ENCODE results near the gene CENPN.

CENPN gene

DNA sequence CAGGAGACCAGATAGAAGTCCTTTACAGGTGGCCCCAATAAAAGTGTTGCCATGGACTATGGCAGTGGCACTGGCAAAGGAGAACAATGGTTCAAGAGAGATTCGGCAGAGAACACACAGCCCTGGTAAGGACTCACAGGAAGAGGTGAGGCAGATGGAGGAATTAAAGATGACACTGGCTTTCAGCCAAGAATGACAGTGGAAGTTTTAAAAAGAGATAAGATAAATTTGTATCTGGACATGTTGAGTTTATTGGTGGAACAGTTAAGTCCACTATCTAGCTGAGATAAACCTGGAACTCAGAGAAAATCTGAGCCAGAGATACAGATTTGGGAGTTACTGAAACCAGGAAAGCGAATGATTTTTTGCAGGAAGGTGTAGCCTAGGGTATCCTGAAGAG, 20.5 kb upstream of the CENPN start:
- Histone ChIP-seq H3K36me3 (replicated peaks; ENCODE audit: low read depth, low read length) (peaks cover 6% of the 10 kb centered on the region), H3K4me2 (ENCODE audit: low read length) (no peak overlapping the region), H3K9me3 (ENCODE audit: insufficient read depth, low read length) (no peaks in the 10 kb centered on the region), H3K9ac (ENCODE audit: low read length) (no peak overlapping the region), H3K27ac (ENCODE audit: low read length) (no peak overlapping the region), H3K27me3 (ENCODE audit: low read depth, low read length) (no peaks in the 10 kb centered on the region), H4K20me1 (ENCODE audit: insufficient read depth, low read length) (peaks cover 15% of the 10 kb centered on the region; the same call in 1 of the 2 replicates), H3K4me1 (ENCODE audit: low read length) (no peaks in the 10 kb centered on the region), H3K79me2 (ENCODE audit: low read length) (peaks cover 16% of the 10 kb centered on the region), H3K4me3 (ENCODE audit: low read length) (no peak overlapping the region), H2AFZ (ENCODE audit: low read depth, low read length) (no peak overlapping the region)
- TF ChIP-seq, protein P1, sequence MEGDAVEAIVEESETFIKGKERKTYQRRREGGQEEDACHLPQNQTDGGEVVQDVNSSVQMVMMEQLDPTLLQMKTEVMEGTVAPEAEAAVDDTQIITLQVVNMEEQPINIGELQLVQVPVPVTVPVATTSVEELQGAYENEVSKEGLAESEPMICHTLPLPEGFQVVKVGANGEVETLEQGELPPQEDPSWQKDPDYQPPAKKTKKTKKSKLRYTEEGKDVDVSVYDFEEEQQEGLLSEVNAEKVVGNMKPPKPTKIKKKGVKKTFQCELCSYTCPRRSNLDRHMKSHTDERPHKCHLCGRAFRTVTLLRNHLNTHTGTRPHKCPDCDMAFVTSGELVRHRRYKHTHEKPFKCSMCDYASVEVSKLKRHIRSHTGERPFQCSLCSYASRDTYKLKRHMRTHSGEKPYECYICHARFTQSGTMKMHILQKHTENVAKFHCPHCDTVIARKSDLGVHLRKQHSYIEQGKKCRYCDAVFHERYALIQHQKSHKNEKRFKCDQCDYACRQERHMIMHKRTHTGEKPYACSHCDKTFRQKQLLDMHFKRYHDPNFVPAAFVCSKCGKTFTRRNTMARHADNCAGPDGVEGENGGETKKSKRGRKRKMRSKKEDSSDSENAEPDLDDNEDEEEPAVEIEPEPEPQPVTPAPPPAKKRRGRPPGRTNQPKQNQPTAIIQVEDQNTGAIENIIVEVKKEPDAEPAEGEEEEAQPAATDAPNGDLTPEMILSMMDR (IDR thresholded peaks at IDR 0.05; ENCODE audit: low read depth, low read length): no peak
- TF ChIP-seq EZH2phosphoT487 (IDR thresholded peaks at IDR 0.05; ENCODE audit: low read depth): no peak

DNA sequence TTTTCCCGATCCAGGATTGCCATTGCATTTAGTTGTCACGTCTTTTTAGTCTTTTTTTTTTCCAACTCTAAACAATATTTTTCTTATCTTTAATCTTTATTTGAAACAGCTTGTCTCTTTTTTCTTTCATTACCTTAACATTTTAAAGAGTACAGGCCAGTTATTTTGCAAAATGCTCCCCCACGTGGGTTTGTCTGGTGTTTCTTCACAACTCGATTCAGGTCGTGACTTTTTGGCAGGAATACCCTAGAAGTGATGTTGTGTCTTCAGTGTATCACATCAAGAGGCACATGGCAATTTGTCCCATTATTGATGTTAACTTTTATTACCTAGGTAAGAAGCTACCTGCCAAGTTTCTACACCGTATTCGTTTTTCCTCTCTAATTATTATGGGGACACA, 18.3 kb upstream of the CENPN start:
- peaks cover 9% of the 10 kb centered on the region for H3K36me3 ChIP-seq (replicated peaks; ENCODE audit: low read depth, low read length)
- H3K4me2 ChIP-seq (ENCODE audit: low read length): no peak overlapping the region
- no peak for TF ChIP-seq EZH2phosphoT487 (IDR thresholded peaks at IDR 0.05; ENCODE audit: low read depth)
- TF ChIP-seq, protein P1 (IDR thresholded peaks at IDR 0.05; ENCODE audit: low read depth, low read length): no peak
- no peak overlapping the region for H3K27ac ChIP-seq (ENCODE audit: low read length)
- H3K4me3 ChIP-seq (ENCODE audit: low read length): no peak overlapping the region
- no peak overlapping the region for H3K9ac ChIP-seq (ENCODE audit: low read length)
- H3K9me3 ChIP-seq (ENCODE audit: insufficient read depth, low read length): no peaks in the 10 kb centered on the region
- H4K20me1 ChIP-seq (ENCODE audit: insufficient read depth, low read length): peaks cover 15% of the 10 kb centered on the region; the same call in 1 of the 2 replicates
- H3K79me2 ChIP-seq (ENCODE audit: low read length): peaks cover 25% of the 10 kb centered on the region
- no peaks in the 10 kb centered on the region for H3K27me3 ChIP-seq (ENCODE audit: low read depth, low read length)
- no peaks in the 10 kb centered on the region for H3K4me1 ChIP-seq (ENCODE audit: low read length)
- H2AFZ ChIP-seq (ENCODE audit: low read depth, low read length): no peak overlapping the region

DNA sequence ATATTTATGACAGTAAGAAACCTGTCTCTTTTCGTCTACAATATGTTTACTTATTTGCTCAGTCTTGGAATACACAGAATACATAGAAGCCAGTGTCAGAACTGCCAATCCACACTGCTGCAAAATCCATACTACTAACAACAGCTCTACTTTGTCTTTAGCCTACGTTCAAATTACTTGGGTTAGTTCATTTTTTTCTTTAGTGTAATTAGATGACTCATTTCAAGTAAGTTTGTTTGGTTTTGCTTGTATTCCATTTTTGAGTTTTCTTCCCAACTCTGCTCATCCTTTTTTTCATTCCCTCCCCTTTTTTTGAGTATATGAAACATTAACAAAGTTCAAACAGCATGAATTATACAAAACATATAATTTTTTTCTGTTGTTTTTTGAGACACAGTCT, 17.2 kb upstream of the CENPN start:
- Histone ChIP-seq H3K27ac (ENCODE audit: low read length) (no peak overlapping the region), H3K4me3 (ENCODE audit: low read length) (no peak overlapping the region), H3K36me3 (replicated peaks; ENCODE audit: low read depth, low read length) (peaks cover 9% of the 10 kb centered on the region), H3K4me2 (ENCODE audit: low read length) (no peak overlapping the region), H3K4me1 (ENCODE audit: low read length) (no peaks in the 10 kb centered on the region), H4K20me1 (ENCODE audit: insufficient read depth, low read length) (peaks cover 15% of the 10 kb centered on the region; the same call in 1 of the 2 replicates), H3K9ac (ENCODE audit: low read length) (no peak overlapping the region), H3K9me3 (ENCODE audit: insufficient read depth, low read length) (no peaks in the 10 kb centered on the region), H2AFZ (ENCODE audit: low read depth, low read length) (no peak overlapping the region), H3K79me2 (ENCODE audit: low read length) (peaks cover 32% of the 10 kb centered on the region), H3K27me3 (ENCODE audit: low read depth, low read length) (no peaks in the 10 kb centered on the region)
- TF ChIP-seq, protein P1 (IDR thresholded peaks at IDR 0.05; ENCODE audit: low read depth, low read length): no peak
- TF ChIP-seq EZH2phosphoT487 (IDR thresholded peaks at IDR 0.05; ENCODE audit: low read depth): no peak

DNA sequence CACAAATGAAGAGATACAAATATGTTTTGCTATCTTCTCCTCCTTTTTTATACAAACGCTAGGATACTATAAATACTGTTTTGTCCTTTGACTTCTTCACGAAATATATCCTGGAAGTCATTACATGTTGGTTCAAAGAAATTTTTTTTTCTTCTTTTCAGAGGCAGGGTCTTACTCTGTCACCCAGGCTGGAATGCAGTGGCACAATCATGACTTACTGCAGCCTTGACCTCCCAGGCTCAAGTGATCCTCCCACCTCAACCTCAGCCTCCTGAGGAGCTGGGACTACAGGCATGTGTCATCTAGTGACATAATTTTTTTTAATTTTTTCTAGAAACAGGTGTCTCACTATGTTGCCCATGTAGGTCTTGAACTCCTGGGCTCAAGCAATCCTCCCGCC, 16.4 kb upstream of the CENPN start:
- peaks cover 15% of the 10 kb centered on the region; the same call in 1 of the 2 replicates for H4K20me1 ChIP-seq (ENCODE audit: insufficient read depth, low read length)
- H3K4me3 ChIP-seq (ENCODE audit: low read length): no peak overlapping the region
- H3K4me2 ChIP-seq (ENCODE audit: low read length): no peak overlapping the region
- no peak overlapping the region for H3K9ac ChIP-seq (ENCODE audit: low read length)
- no peaks in the 10 kb centered on the region for H3K9me3 ChIP-seq (ENCODE audit: insufficient read depth, low read length)
- no peak for TF ChIP-seq EZH2phosphoT487 (IDR thresholded peaks at IDR 0.05; ENCODE audit: low read depth)
- TF ChIP-seq, protein P1 (IDR thresholded peaks at IDR 0.05; ENCODE audit: low read depth, low read length): no peak
- no peaks in the 10 kb centered on the region for H3K4me1 ChIP-seq (ENCODE audit: low read length)
- no peaks in the 10 kb centered on the region for H3K27me3 ChIP-seq (ENCODE audit: low read depth, low read length)
- H3K79me2 ChIP-seq (ENCODE audit: low read length): peaks cover 39% of the 10 kb centered on the region
- H3K36me3 ChIP-seq (replicated peaks; ENCODE audit: low read depth, low read length): peaks cover 9% of the 10 kb centered on the region
- H2AFZ ChIP-seq (ENCODE audit: low read depth, low read length): no peak overlapping the region
- H3K27ac ChIP-seq (ENCODE audit: low read length): no peak overlapping the region

Data from OCI-LY3 (cell line).